VCaP (cell line): ENCODE results near the gene DIAPH3.

Source experiments
- H3K27ac ChIP-seq: fragments of 450-650 bp; 2 replicates; pipeline ENCODE4 v1.5.1; 2017
- TF ChIP-seq, protein P1 (sequence below): fragments of 450-650 bp; conservative IDR thresholded peaks from 2 replicates; pipeline ENCODE4 v1.5.1; 2017; ENCODE audit warnings: mild to moderate bottlenecking, moderate library complexity

The DIAPH3 gene

DNA sequence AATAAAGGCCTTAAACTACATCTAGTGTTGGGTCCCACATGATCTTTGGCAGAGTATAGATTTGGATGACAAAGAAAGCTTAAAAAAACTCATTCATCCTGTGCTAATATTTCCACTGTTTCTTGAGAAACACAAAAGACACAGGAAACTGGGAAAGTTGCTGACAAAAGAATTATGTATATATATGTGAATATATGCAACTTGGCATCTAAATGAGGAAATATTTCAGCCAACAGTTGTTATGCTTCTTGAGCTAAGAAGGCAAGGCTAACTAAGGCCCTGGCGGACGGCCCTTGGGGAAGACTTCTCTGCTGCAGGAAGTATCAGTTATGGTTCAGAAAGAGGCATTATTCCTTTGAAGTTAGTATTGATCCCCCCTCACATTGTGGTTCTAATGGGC is 491.8 kb downstream of the DIAPH3 start:
- no peak overlapping the region for H3K27ac ChIP-seq

DNA sequence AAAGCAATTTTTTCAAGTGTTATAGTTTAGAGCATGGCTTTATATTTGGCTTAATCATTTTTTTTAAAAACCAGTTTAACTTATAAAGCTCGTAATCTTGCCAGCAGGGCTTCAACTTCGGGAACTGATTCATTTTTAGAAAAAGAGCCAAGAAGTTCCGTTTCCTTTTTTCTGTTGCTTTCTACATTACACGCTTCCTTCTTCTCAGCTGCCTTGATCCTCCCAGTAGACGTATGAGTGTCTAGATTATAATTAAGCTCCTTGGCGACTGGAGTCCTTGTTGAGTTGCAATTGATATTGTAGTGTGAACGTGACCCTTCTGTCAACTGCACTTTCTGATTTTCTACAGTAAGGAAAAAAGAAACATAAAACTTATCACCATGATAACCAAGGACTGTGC is 497.2 kb downstream of the DIAPH3 start:
- TF ChIP-seq, protein P1, sequence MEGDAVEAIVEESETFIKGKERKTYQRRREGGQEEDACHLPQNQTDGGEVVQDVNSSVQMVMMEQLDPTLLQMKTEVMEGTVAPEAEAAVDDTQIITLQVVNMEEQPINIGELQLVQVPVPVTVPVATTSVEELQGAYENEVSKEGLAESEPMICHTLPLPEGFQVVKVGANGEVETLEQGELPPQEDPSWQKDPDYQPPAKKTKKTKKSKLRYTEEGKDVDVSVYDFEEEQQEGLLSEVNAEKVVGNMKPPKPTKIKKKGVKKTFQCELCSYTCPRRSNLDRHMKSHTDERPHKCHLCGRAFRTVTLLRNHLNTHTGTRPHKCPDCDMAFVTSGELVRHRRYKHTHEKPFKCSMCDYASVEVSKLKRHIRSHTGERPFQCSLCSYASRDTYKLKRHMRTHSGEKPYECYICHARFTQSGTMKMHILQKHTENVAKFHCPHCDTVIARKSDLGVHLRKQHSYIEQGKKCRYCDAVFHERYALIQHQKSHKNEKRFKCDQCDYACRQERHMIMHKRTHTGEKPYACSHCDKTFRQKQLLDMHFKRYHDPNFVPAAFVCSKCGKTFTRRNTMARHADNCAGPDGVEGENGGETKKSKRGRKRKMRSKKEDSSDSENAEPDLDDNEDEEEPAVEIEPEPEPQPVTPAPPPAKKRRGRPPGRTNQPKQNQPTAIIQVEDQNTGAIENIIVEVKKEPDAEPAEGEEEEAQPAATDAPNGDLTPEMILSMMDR, result no peak

More for the DNA sequence above, 491.8 kb downstream of the DIAPH3 start:
- TF ChIP-seq, protein P1, result no peak

DNA sequence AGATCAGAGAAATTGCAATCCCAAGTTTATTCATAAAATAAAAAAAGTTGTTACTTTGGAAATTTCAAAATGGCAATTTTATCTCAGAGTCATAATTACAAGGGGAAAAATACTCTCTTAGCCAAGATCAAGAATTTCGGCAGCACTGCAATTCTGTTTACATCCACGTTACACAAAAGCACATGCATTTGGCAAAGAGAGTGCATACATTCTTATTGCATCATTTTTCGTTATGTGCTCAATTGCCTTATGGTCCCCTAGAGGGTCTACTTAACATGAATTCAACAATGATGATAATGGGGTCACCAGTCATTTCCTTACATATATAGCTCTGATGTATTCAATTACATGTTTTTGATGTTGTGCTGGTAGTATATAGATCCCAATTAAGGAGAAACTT is 498.0 kb downstream of the DIAPH3 start:
- H3K27ac ChIP-seq, result no peak overlapping the region
- TF ChIP-seq, protein P1, result no peak

More for the DNA sequence above, 497.2 kb downstream of the DIAPH3 start:
- H3K27ac ChIP-seq, result no peak overlapping the region

DNA sequence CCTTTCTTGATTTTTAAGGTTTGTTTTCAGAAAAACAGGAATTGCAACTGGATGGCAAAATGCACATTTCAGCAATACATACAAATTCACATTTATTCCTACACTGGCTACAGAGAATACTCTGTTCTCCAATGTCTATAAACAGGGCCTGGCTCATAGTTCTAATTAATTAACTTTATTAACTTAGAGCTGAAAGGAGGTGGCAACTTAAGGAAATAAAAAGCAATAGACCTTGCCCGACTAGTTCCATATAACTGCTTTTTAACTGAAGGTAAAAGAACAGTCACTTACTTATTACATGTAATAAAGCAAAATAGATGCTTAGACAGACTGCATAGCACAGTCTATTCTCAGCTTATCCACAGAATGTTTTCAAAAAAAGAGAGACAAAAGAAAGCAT is 498.5 kb downstream of the DIAPH3 start:
- H3K27ac ChIP-seq, result no peak overlapping the region
- TF ChIP-seq, protein P1, result no peak

DNA sequence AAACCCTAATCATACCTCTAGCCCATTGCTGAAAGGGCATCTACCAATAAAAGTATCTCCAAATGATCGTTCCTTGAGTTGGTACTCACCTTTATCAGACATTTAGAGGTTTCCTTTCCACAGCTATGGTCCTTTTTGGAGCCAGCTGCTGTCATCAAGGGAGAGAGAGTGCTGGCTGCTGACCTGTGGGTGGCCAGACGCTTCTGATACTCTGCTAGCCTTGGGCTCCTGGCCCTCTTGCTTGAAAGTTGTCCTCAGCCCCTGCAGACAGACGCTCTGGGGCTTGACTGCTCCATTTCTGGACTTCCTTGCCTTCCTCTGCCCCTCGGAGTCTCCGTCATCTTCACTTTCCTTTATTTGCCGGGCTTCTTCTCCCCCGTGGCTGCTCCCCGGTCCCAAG is 499.1 kb downstream of the DIAPH3 start:
- no peak overlapping the region for H3K27ac ChIP-seq
- TF ChIP-seq, protein P1, result no peak

DNA sequence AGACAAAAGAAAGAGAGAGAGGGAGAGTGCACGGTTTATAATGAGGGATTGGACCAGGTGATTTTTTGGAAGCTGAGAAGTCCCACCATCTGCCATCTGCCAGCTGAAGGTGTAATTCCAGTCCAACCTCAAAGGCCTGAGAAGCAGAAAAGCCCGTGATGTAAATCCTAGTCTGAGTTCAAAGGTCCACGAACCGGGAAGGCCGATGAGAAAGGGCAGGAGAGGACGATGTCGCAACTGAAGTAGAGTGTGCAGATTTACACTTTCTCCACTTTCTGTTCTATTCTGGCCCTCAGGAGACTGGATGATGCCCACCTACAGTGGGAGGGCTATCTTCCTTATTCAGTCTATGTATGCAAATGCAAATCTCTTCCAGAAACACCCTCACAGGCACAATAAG is 500.0 kb downstream of the DIAPH3 start:
- TF ChIP-seq, protein P1, result no peak
- H3K27ac ChIP-seq, result no peak overlapping the region

DNA sequence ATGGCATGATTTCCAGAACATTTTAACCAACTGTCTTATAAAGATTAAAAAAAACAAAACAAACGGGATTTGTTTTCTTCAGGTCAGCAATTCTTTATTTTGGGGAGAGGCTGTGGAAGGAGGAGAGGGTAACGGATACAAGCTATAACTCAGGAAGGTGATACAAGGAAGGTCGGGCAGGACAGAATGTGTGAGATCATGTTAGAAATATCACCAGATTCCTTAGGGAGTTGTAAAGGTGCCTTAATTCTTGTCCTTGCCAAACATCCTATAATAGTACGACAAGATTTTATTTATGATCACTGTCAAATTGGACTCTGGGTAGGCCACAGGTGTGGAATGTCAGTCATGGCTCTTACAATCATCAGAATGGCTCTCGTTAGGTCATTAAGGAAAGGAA is 503.1 kb downstream of the DIAPH3 start:
- TF ChIP-seq, protein P1, result no peak

DNA sequence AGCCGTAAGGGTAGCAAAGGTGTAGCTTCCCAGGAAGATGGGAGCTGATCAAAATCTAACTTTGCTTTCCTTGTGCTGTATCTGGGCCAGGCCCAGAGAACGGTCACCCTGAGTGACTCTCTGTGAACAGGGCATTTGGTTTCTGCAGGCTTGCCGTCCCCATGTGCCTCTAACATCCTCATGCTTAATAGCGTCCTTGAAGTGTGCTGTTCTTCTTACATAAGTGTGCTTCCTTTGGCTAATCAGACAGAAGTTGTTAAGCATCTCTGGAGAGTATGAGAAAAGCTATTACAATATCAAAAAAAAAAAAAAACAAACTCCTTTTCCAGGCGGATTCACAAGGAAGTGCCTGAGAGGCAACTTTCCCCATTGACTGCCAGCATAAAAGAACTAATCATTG is 503.7 kb downstream of the DIAPH3 start:
- H3K27ac ChIP-seq, result no peak overlapping the region
- TF ChIP-seq, protein P1, result no peak

More for the DNA sequence above, 503.1 kb downstream of the DIAPH3 start:
- no peak overlapping the region for H3K27ac ChIP-seq
